HG03378 (cell line): ENCODE results near the gene GP2.

Experiments used
- ATAC-seq: cut with Tn5 transposase; IDR thresholded peaks from one replicate; pipeline ENCODE4 v1.9.1; 2021; ENCODE audit warnings: mild to moderate bottlenecking, moderate library complexity; ENCODE audit not compliant: unreplicated experiment

Gene GP2

GRCh38 chr16:20327444-20328041 lies at the start of gene GP2:
GP2 (minus strand) TSS chr16:20327513; CDS start chr16:20326431, 1,082 bp downstream.
- ATAC-seq, result no peak

DNA sequence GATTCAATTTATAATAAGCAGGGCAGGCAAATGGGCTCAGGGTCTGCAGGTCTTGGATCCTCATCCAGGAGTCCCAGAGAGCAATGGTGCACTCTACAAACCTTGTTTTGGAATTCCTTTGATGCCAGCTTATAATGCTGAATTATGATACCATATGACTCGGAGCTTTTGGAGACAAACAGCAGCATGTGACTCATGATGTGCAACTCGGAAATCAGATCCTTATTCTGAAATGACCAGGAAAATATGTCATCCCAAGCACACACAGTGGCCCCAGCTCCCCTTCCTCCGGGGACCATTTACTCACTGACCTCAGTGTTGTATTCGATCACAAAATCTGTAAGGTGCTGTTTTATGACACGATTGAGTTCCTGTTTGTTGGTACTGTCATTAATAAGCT lies 45.4 kb upstream of the GP2 start:
- no peak for ATAC-seq

GRCh38 chr16:20369452-20370054 lies 42.2 kb upstream of the GP2 start:
- no peak for ATAC-seq

- no peak for ATAC-seq
These were observed 36.7 kb upstream of the GP2 start for GRCh38 chr16:20364051-20364450.

DNA sequence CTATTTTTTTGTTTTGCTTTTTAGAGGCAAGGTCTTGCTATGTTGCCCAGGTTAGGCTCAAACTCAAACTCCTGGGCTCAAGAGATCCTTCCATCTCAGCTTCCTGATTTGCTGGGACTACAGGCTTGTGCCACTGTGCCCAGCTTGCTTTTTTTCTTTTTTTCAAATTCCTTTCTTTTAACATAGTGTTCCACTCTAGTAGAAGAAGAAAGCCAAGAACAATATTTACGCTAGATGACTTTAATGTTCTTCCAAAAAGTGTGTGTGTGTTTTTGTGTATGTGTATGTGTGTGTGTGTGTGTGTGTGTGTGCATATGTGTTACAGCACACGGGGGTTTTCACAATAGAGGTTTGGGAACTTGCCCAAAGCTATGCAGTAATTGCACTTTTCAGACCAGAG lies 35.9 kb upstream of the GP2 start:
- ATAC-seq, result no peak

- ATAC-seq, result no peak
These were observed 32.7 kb upstream of the GP2 start for GRCh38 chr16:20359997-20360396.

DNA sequence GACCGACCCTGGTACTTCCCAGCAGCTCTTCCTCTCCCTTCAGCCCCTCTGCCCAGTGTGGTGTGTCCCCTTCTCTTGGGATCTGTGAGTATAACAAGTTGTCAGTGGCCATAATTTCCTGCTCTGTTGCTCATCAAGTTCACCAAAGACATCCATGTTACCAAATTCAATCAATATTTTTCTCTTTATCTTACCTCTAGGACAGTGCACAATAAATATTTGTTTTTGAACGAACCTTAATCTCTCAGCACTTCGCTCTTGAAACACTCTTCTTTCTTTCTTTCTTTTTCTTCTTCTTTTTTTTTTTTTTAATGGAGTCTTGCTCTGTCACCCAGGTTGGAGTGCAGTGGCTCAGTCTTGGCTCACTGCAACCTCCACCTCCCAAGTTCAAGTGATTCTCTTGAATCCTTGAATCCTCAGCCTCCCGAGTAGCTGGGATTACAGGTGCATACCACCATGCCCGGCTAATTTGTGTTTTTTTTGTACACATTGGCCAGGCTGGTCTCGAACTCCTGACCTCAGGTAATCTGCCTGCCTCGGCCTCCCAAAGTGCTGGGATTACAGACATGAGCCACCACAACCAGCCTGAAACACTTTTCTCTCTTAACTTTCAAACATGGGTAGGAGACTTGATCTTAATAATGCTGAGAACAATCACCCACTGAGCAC lies 27.9 kb upstream of the GP2 start:
- ATAC-seq, result no peak

DNA sequence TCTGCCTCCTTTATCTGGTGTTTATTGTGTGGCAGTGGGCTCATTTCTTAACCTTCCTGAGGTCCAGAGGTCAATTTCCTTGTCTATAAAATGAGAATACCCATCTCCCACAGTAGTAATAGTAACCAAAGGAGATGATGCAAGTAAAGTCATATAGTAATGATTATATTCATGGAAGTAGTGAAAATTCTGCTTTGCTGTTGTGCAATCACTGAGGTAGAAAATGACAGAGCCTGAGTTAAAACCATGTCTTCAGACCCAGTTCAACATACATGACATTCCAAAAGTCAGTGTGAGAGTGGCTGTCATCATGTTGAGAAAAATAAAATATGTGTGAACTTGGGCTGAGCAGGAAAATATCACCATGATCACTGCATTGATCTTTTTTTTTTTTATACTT lies 26.1 kb upstream of the GP2 start:
- no peak for ATAC-seq

DNA sequence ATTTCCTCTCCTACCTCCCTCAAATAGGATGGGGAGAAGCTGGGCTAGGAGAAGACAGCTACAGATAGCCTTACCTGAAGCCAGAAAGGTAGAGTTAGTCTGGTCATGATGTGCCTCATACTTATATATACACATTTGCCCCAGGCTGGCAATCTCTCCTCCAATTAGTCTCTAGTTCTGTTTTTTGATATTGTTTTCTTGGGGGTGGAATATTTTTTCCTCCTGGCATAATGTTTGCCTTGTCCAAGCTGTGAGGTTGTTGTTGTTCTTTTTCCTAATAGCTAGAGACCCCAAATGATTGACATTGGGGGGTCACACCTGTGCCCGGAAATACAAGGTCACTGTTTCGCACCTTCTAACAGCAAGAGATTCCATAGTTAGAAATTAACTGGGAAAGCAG lies 25.3 kb upstream of the GP2 start, which contains the start of gene UMOD:
TSS of gene UMOD (minus strand) at position 101 of the 400 bp plus-strand sequence. CDS start 1,978 bp downstream, outside the sequence.
- no peak for ATAC-seq

GRCh38 chr16:20349615-20350014 lies 22.3 kb upstream of the GP2 start:
- no peak for ATAC-seq

GRCh38 chr16:20348365-20349185 lies 21.3 kb upstream of the GP2 start:
- no peak for ATAC-seq

DNA sequence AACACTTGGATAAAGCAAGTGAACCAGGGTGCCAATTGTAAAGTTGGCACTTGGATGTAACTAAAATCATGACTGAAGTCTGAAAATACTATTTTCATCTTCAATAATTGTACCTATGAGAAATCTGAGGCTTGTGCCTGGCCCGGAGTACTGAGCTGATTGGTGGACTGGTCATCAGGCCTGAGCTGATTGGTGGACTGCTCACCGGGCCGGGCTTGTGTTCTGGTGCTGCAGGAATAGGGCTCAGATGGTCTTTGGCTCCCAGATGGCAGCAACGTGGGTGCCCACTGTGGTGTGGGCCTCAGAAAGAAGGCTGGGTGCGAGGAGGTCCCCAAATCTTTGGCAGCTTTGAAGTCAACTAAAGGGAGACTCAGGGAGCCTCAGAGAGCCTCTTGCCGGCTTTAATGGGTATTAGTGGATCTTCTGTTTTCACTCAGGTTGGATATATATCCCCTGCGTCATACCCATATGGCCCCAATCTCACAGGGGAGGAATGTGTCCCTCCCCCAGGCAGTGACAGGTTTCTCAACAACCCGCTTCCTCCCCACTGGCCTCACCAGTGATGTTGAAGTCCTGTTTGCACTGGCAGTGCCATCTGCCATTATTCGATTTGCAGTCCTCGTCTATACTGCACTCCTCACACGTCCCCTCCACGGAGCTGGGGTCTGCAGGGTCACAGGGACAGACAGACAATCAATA lies 20.5 kb upstream of the GP2 start:
- no peak for ATAC-seq

DNA sequence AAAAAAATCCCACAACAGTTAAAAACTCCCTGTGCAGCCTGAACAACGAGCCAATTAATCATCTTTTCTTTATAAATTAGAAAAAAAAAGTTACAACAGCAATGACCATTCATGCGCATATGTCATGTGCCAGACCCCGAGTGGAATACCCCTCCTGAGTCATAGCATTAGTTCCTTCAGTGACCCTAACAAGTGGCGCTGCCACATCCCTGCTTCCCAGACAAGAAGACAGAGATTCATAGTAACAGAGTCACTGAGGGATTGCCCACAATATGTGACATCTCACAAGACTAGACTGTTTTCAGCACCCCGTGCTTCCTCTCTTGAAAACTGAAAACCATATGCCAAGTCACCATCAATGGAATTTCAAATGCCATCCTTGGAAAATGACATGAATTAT lies 17.3 kb upstream of the GP2 start:
- no peak for ATAC-seq

- ATAC-seq, result no peak
These were observed 12.4 kb upstream of the GP2 start for GRCh38 chr16:20339744-20340143.

- ATAC-seq, result no peak
These were observed 9.6 kb upstream of the GP2 start for GRCh38 chr16:20336955-20337354.

GRCh38 chr16:20334396-20334795 lies 7.1 kb upstream of the GP2 start:
- no peak for ATAC-seq

- ATAC-seq, result no peak
These were observed 5.8 kb upstream of the GP2 start for GRCh38 chr16:20333120-20333519.

DNA sequence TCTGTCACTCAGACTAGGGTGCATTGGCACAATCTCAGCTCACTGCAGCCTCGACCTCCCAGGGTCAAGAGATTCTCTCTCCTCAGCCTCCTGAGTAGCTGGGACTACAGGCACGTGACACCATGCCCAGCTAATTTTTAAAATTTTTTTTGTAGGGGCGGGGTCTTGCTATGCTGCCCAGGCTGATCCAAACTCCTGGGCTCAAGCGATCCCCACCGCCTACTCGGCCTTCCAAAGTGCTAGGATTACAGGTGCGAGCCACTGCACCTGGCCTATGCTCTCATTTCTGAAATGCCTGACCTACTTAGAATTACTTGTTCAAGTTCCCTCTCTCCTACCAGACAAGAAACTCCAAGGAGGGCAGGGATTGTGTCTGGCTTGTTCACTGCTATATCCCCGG lies 5.1 kb upstream of the GP2 start:
- no peak for ATAC-seq

DNA sequence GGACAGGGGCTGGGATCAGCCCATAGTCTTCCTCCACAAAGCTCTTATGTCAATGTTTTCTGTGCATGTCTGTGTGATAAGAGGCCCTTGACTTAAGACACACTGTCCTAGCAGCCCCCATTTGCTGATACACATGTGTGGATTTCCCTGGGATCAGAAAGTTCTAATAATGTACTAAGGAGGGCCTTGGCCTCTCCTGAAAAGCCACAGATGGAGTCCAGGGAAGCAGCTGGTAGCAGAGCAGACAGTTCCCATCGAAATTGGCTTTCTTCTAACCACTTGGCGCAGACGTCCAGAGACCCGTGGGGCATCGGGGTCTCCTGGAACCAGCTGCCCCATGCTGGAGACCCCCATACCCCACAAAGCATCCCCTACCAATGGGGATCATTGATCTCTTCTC lies 4.3 kb upstream of the GP2 start:
- no peak for ATAC-seq

GRCh38 chr16:20329392-20330138 lies 2.3 kb upstream of the GP2 start:
- no peak for ATAC-seq
